Omental fat pad (tissue), 4 donors: Measurements from ENCODE around the gene DNAJC17. TPM values are rescaled to one million over a fixed set of nuclear protein-coding genes. Genes with fewer than 3 reads are reported as not detected.

Experiments
- ATAC-seq: fragments of 150-250 bp; one replicate; pipeline ENCODE4 v1.9.1; 2016; ENCODE audit warnings: mild to moderate bottlenecking, moderate library complexity; ENCODE audit not compliant: low FRiP score
- DNase-seq: peaks from one replicate; pipeline ENCODE4 v3.0.0-alpha.2; 2019; ENCODE audit warnings: low spot score
- CTCF ChIP-seq, 3 donors: fragments of 450-650 bp; IDR thresholded peaks; one replicate each; pipeline ENCODE4 v1.5.1; 2016 to 2017; ENCODE audit warnings: antibody characterized with exemption in 3 of 3, mild to moderate bottlenecking in 3 of 3, moderate library complexity in 2 of 3
- total RNA-seq, 4 donors: library from RNA; depleted of rRNA; stranded (reverse); fragments of >200 nt; gene quantifications; one replicate each; pipeline ENCODE4 v1.1.0, GENCODE V29; 2016

Gene DNAJC17
- total RNA-seq, 4 donors from 2014 or later = 8.8 to 21.1 (median 17.1) TPM

- TF ChIP-seq CTCF (IDR thresholded peaks at IDR 0.05) = no peak
- DNase-seq = no peak
- peak; percentile 59 for ATAC-seq
Observed at GRCh38 chr15:40743921-40744814, 63.1 kb downstream of the DNAJC17 start.

- ATAC-seq = no peak
- no peak for DNase-seq
- no peak for TF ChIP-seq CTCF (IDR thresholded peaks at IDR 0.05)
Observed at GRCh38 chr15:40743485-40743901, 63.8 kb downstream of the DNAJC17 start.

- ATAC-seq = no peak
- DNase-seq = no peak
- no peak for TF ChIP-seq CTCF (IDR thresholded peaks at IDR 0.05)
Observed at GRCh38 chr15:40739854-40740253, 67.4 kb downstream of the DNAJC17 start.

- DNase-seq = no peak
Observed at GRCh38 chr15:40739047-40739446, 68.2 kb downstream of the DNAJC17 start.

GRCh38 chr15:40737048-40737447, 70.2 kb downstream of the DNAJC17 start:
- TF ChIP-seq CTCF (IDR thresholded peaks at IDR 0.05) = no peak

More at GRCh38 chr15:40739047-40739446, 68.2 kb downstream of the DNAJC17 start:
- no peak for TF ChIP-seq CTCF (IDR thresholded peaks at IDR 0.05)
- no peak for ATAC-seq

GRCh38 chr15:40736575-40736974, 70.7 kb downstream of the DNAJC17 start:
- no peak for TF ChIP-seq CTCF (IDR thresholded peaks at IDR 0.05)
- ATAC-seq (no peak), DNase-seq (no peak)

More at GRCh38 chr15:40737048-40737447, 70.2 kb downstream of the DNAJC17 start:
- ATAC-seq = no peak
- no peak for DNase-seq

GRCh38 chr15:40731034-40731433, 76.2 kb downstream of the DNAJC17 start:
- TF ChIP-seq CTCF (IDR thresholded peaks at IDR 0.05) = no peak
- DNase-seq = no peak
- no peak for ATAC-seq
